Body of pancreas (tissue), 4 donors: Measurements from ENCODE around the gene YBEY. TPM values are rescaled to one million over a fixed set of nuclear protein-coding genes. Genes with fewer than 3 reads are reported as not detected.
"Not testable (repeated sequence)": the region's sequence is repeated elsewhere in the genome, so short reads cannot be mapped to it uniquely, and the experiment has no call there.

Source experiments
- ATAC-seq: fragments of 150-250 bp; one replicate; pipeline ENCODE4 v1.9.1; 2016
- DNase-seq, 4 donors: peaks; one replicate each; pipeline ENCODE4 v3.0.0-alpha.2; 2019
- H3K27ac ChIP-seq, 4 donors: fragments of 200-600 bp; sonication (generic); 1 replicate in 3 of 4; 2 replicates in 1 of 4; pipeline versions ENCODE4 v1.5.1 to v1.6.1; 2016 to 2019; ENCODE audit warnings: mild to moderate bottlenecking in 1 of 4, mixed read lengths in 1 of 4, moderate library complexity in 1 of 4
- H3K27me3 ChIP-seq, 2 donors: fragments of 200-600 bp; sonication (generic); one replicate each; pipeline ENCODE4 v1.6.0; 2016; ENCODE audit warnings: mild to moderate bottlenecking in 1 of 2
- H3K36me3 ChIP-seq, 2 donors: fragments of 200-600 bp; sonication (generic); replicated peaks in 1 of 2; 2 replicates each; pipeline ENCODE4 v1.5.1; 2016; ENCODE audit warnings: low read depth in 2 of 2; ENCODE audit not compliant: insufficient read depth in 1 of 2
- H3K4me1 ChIP-seq: fragments of 200-600 bp; sonication (generic); one replicate; pipeline ENCODE4 v1.6.0; 2016
- H3K4me3 ChIP-seq, 2 donors: fragments of 200-600 bp; sonication (generic); 1 replicate in 1 of 2; 2 replicates in 1 of 2; pipeline ENCODE4 v1.5.1; 2016 to 2019
- H3K9me3 ChIP-seq, 3 donors: fragments of 200-600 bp; sonication (generic); 1 replicate in 2 of 3; 2 replicates in 1 of 3; pipeline ENCODE4 v1.5.1; 2016
- CTCF ChIP-seq, 7 experiments: fragments of 450-650 bp in 4 of 7; fragments of 200-600 bp in 3 of 7; sonication (generic) in 3 of 7; IDR thresholded peaks; one replicate each; pipeline ENCODE4 v1.5.1; 2016 to 2019; ENCODE audit warnings: antibody characterized with exemption in 7 of 7
- POLR2A ChIP-seq, 3 donors: fragments of 450-650 bp; IDR thresholded peaks; one replicate each; pipeline ENCODE4 v1.6.1; 2016; ENCODE audit warnings: antibody characterized with exemption in 3 of 3, mild to moderate bottlenecking in 2 of 3
- WGBS, 2 donors: methylation state at CpG; one replicate each; pipeline ENCODE4 v1.1.5; 2017; 5-methylcytosine and 5-hydroxymethylcytosine counted together
- intact Hi-C: fragments of 100-400 bp; cut with DNase I; formaldehyde crosslinking; loops from one replicate; pipeline ENCODE4 v1.15.1; 2023
- total RNA-seq, 2 donors: library from RNA; depleted of rRNA; stranded (reverse); fragments of >200 nt; gene quantifications; one replicate each; pipeline ENCODE4 v1.1.0, GENCODE V29; 2016

Gene YBEY
- total RNA-seq: 10 to 100 TPM in 1 of 2 donors, 1 to 10 TPM in 1; 4.9 to 15.2 TPM

GRCh38 chr21:46285761-46286647, at the start of gene YBEY:
Gene YBEY (plus strand): TSS chr21:46286342. CDS start chr21:46286914, 572 bp downstream.
- no peaks in the 10 kb centered on the region for H3K9me3 ChIP-seq
- peaks cover 52% of the 10 kb centered on the region for H3K4me1 ChIP-seq
- peak within 1 kb of the TSS; percentile 82 to 98 (median 90) for H3K27ac ChIP-seq
- intact Hi-C loops: no loop called here
- ATAC-seq: peak; percentile 94
- no peaks in the 10 kb centered on the region for H3K36me3 ChIP-seq
- TF ChIP-seq POLR2A (IDR thresholded peaks at IDR 0.05) (peak; percentile 41 to 83 (median 82)), CTCF (IDR thresholded peaks at IDR 0.05) (peak in 6 of 7 experiments; percentile 17 to 52 (median 40))
- WGBS, 2 donors: 1 to 5% methylated on average over 22 to 83 of the region's 105 CpGs
- peak; percentile 87 to 90 (median 88) for DNase-seq
- H3K4me3 ChIP-seq: peak within 1 kb of the TSS; percentile 81 to 91
- H3K27me3 ChIP-seq: no peaks in the 10 kb centered on the region

DNA sequence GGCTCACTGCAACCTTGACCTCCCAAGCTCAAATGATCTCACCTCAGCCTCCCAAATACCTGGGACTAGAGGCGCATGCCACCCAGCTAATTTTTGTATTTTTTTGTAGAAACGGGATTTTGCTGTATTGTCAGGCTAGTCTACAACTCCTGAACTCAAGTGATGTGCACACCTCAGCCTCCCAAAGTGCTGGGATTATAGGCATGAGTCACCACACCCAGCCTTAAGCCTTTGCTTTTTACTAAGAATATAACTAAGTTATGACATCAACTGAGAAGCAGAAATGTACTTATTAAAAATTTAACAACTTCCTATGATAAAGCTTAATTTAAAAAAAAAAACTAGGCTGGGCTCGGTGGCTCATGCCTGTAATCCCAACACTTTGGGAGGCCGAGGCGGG, 48.7 kb upstream of the YBEY start:
- Histone ChIP-seq H3K4me1 (no peaks in the 10 kb centered on the region), H3K36me3 (peaks cover 4 to 32% of the 10 kb centered on the region in 2 donors), H3K9me3 (no peaks in the 10 kb centered on the region), H3K27me3 (no peaks in the 10 kb centered on the region), H3K4me3 (no peak overlapping the region), H3K27ac (no peak overlapping the region)
- DNase-seq (no peak), ATAC-seq (no peak)
- 89% methylated on average over 5 of the region's 5 CpGs; no CpG with 5 or more reads in 1 of the 2 donors for WGBS, 2 donors
- TF ChIP-seq CTCF (IDR thresholded peaks at IDR 0.05) (no peak), POLR2A (IDR thresholded peaks at IDR 0.05) (no peak)
- intact Hi-C loops: no loop called here

DNA sequence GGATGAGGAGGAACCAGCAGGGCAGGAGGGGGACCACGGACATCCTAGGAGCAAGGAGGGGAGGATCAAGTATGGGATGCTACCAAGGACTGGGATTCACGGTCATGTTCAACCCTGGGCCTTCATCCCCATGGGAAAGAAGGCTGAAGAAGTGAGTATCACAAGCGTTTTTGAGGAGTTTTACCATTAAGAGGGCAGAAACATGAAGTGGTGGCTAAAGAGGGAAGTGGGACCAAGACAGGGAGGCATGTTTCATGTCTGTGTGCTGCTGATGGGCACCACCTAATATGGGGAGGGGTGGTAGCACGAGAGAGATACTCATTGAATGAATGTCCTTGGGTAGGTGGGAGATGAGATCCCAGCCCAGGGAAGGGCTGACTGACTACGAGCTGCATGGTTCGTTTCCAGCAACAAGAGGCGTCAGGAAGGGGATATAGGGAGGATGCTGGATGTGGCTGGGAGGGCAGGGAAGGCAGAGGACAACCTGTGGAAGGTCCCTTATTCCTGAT, 46.3 kb upstream of the YBEY start:
- no peak for ATAC-seq
- no peak for TF ChIP-seq POLR2A (IDR thresholded peaks at IDR 0.05)
- no peak for TF ChIP-seq CTCF (IDR thresholded peaks at IDR 0.05)

GRCh38 chr21:46241577-46241976, 44.6 kb upstream of the YBEY start:
- H3K27ac ChIP-seq, H3K4me3 ChIP-seq, ATAC-seq, H3K27me3 ChIP-seq, H3K9me3 ChIP-seq, H3K4me1 ChIP-seq, intact Hi-C loops, DNase-seq: not testable (repeated sequence)
- peaks cover 8 to 45% of the 10 kb centered on the region in 2 donors for H3K36me3 ChIP-seq
- 83 to 88% methylated on average over 1 of the region's 1 CpG for WGBS, 2 donors

More for the DNA sequence above, 46.3 kb upstream of the YBEY start:
- DNase-seq: no peak
- H3K9me3 ChIP-seq: no peaks in the 10 kb centered on the region
- H3K27me3 ChIP-seq: no peaks in the 10 kb centered on the region
- 79 to 87% methylated on average over 7 of the region's 7 CpGs for WGBS, 2 donors
- peaks cover 4 to 48% of the 10 kb centered on the region in 2 donors for H3K36me3 ChIP-seq
- no peak overlapping the region for H3K4me3 ChIP-seq
- no peak overlapping the region for H3K27ac ChIP-seq
- intact Hi-C loops: no loop called here
- no peaks in the 10 kb centered on the region for H3K4me1 ChIP-seq

DNA sequence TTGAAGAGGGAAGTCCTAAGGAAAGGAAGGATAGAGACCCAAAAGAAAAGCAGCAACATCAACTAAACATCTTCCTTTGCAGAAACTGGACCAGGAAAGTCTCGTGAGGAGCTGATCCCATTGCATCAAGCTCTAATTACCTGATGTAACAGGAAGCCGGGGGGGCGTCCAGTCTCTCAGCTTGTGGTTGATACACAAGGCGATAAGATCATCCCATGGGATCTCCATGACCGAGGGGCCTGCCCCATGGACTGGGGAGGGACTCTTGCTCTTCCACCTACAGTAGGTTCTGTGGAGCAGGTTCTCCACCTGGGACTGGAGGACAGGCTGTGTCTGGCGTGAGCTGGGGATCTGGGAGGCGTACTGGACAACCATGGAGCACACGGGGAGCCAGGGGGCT, 42.8 kb upstream of the YBEY start:
- Histone ChIP-seq H3K27me3 (no peaks in the 10 kb centered on the region), H3K27ac (no peak overlapping the region), H3K9me3 (no peaks in the 10 kb centered on the region), H3K4me1 (no peaks in the 10 kb centered on the region), H3K4me3 (no peak overlapping the region), H3K36me3 (peaks cover 6 to 46% of the 10 kb centered on the region in 2 donors)
- TF ChIP-seq POLR2A (IDR thresholded peaks at IDR 0.05) (no peak), CTCF (IDR thresholded peaks at IDR 0.05) (no peak)
- no peak for ATAC-seq
- no peak for DNase-seq
- 94 to 95% methylated on average over 4 to 8 of the region's 8 CpGs for WGBS, 2 donors
- intact Hi-C loops: no loop called here
